HCT116 (cell line): ENCODE data around the gene LRCH3. TPM values are rescaled to one million over a fixed set of nuclear protein-coding genes. Genes with fewer than 3 reads are reported as not detected.

Experiments used
- ATAC-seq: fragments of 200-7000 bp; cut with Tn5 transposase; 2 replicates; pipeline ENCODE4 v1.9.1; 2020; ENCODE audit warnings: mild to moderate bottlenecking, moderate library complexity
- BruUV-seq: library from RNA; stranded (reverse); fragments of 400-500 nt; replicated peaks from 2 replicates; lab custom pipeline; 2021; lab: Mats Ljungman, UMichigan
- CTCF ChIA-PET: fragments of 300-600 bp; sonication (Branson Sonifier 250); formaldehyde crosslinking; loops from one replicate; lab custom pipeline; 2021; ENCODE audit warnings: antibody characterized with exemption; lab: Charles Lee
- POLR2A ChIA-PET: fragments of 300-600, 350-600 bp; sonication (Branson Sonifier 250); formaldehyde crosslinking; loops from one replicate; lab custom pipeline; 2021; ENCODE audit warnings: antibody characterized with exemption; lab: Charles Lee
- RAD21 ChIA-PET, 2 experiments: fragments of 300-600 bp; sonication (Branson Sonifier 250); formaldehyde crosslinking; loops; one replicate each; lab custom pipeline; 2023; ENCODE audit warnings: low total read pairs in 2 of 2; ENCODE audit not compliant: uncharacterized antibody in 2 of 2, unreplicated experiment in 2 of 2, low non-redundant PET in 1 of 2; lab: Charles Lee
- DNase-seq: peaks from one replicate; pipeline ENCODE4 v3.0.0-alpha.2; 2010; ENCODE audit warnings: low read depth, low spot score
- H2AFZ ChIP-seq: fragments of 200-600 bp; shearing (Covaris generic), sonication (generic); 2 replicates; pipeline ENCODE4 v1.6.1; 2017; ENCODE audit warnings: low read depth, mixed run types, mixed read lengths, antibody characterized with exemption, low read length; ENCODE audit not compliant: poor library complexity, severe bottlenecking
- H3K27ac ChIP-seq: 2 replicates; pipeline ENCODE4 v1.5.1; 2012; ENCODE audit warnings: low read depth, low read length
- H3K27me3 ChIP-seq: fragments of 200-600 bp; sonication (generic); 2 replicates; pipeline ENCODE4 v1.6.1; 2016; ENCODE audit warnings: mixed run types, low read length, mixed read lengths; ENCODE audit not compliant: insufficient read depth
- H3K36me3 ChIP-seq, 2 experiments: fragments of 200-500 bp in 1 of 2; fragments of 200-600 bp in 1 of 2; sonication (Bioruptor generic) in 1 of 2; sonication (generic) in 1 of 2; 2 replicates each; pipeline versions ENCODE4 v1.5.1 to v1.6.1; 2014 to 2016; ENCODE audit warnings: low read length in 2 of 2, inconsistent platforms in 1 of 2, mixed read lengths in 1 of 2, mixed run types in 1 of 2; ENCODE audit not compliant: insufficient read depth in 2 of 2, control insufficient read depth in 1 of 2
- H3K4me1 ChIP-seq, 2 experiments: fragments of 200-600 bp in 1 of 2; sonication (generic) in 1 of 2; 2 replicates each; pipeline versions ENCODE4 v1.5.1 to v1.6.1; 2012 to 2017; ENCODE audit warnings: low read length in 2 of 2, inconsistent platforms in 1 of 2, mild to moderate bottlenecking in 1 of 2, mixed read lengths in 1 of 2, mixed run types in 1 of 2, moderate library complexity in 1 of 2; ENCODE audit not compliant: insufficient read depth in 2 of 2, control insufficient read depth in 1 of 2
- H3K4me2 ChIP-seq: fragments of 200-600 bp; sonication (generic); 2 replicates; pipeline ENCODE4 v1.6.1; 2017; ENCODE audit warnings: mixed run types, low read length, mixed read lengths
- H3K4me3 ChIP-seq, 2 experiments: fragments of 200-600 bp in 1 of 2; sonication (generic) in 1 of 2; replicated peaks in 1 of 2; 2 replicates each; pipeline ENCODE4 v1.5.1; 2011 to 2016; ENCODE audit warnings: low read length in 2 of 2, control low read depth in 1 of 2, low read depth in 1 of 2, mild to moderate bottlenecking in 1 of 2, mixed read lengths in 1 of 2, mixed run types in 1 of 2
- H3K79me2 ChIP-seq: fragments of 200-600 bp; sonication (generic); 2 replicates; pipeline ENCODE4 v1.6.1; 2017; ENCODE audit warnings: mild to moderate bottlenecking, mixed run types, low read length, moderate library complexity, mixed read lengths; ENCODE audit not compliant: insufficient read depth
- H3K9ac ChIP-seq: fragments of 200-600 bp; sonication (generic); 2 replicates; pipeline ENCODE4 v1.6.1; 2016; ENCODE audit warnings: low read length, mixed read lengths
- H3K9me2 ChIP-seq: fragments of 200-600 bp; sonication (generic), shearing (Covaris generic); 2 replicates; pipeline ENCODE4 v1.6.1; 2017; ENCODE audit warnings: mixed run types, mild to moderate bottlenecking, moderate library complexity; ENCODE audit not compliant: insufficient read depth
- H3K9me3 ChIP-seq, 2 experiments: fragments of 200-500 bp in 1 of 2; fragments of 200-600 bp in 1 of 2; sonication (Bioruptor generic) in 1 of 2; sonication (generic) in 1 of 2; 2 replicates each; pipeline ENCODE4 v1.6.1; 2014 to 2017; ENCODE audit warnings: low read length in 2 of 2, mixed read lengths in 2 of 2, inconsistent platforms in 1 of 2, low read depth in 1 of 2, mild to moderate bottlenecking in 1 of 2, mixed run types in 1 of 2, moderate library complexity in 1 of 2; ENCODE audit not compliant: control insufficient read depth in 1 of 2, insufficient read depth in 1 of 2
- H4K20me1 ChIP-seq: fragments of 200-600 bp; sonication (generic), shearing (Covaris generic); 2 replicates; pipeline ENCODE4 v1.6.1; 2017; ENCODE audit warnings: mixed run types, mild to moderate bottlenecking, moderate library complexity; ENCODE audit not compliant: insufficient read depth
- CBX3 ChIP-seq: IDR thresholded peaks from 2 replicates; pipeline ENCODE4 v1.6.1; 2012; ENCODE audit warnings: low read depth
- CTCF ChIP-seq, 3 experiments: fragments of 200-600 bp in 1 of 3; sonication (generic) in 1 of 3; IDR thresholded peaks in 2 of 3; conservative IDR thresholded peaks in 1 of 3; 2 replicates each; pipeline ENCODE4 v1.5.1; 2012 to 2017; ENCODE audit warnings: low read depth in 2 of 3, low read length in 2 of 3, antibody characterized with exemption in 1 of 3, borderline replicate concordance in 1 of 3, control low read depth in 1 of 3, mild to moderate bottlenecking in 1 of 3, mixed read lengths in 1 of 3, mixed run types in 1 of 3, moderate library complexity in 1 of 3; ENCODE audit not compliant: insufficient read depth in 1 of 3
- ELF1 ChIP-seq: IDR thresholded peaks from 2 replicates; pipeline ENCODE4 v1.6.1; 2012; ENCODE audit warnings: low read depth, borderline replicate concordance
- EZH2 ChIP-seq: fragments of 200-600 bp; sonication (generic); IDR thresholded peaks from 2 replicates; pipeline ENCODE4 v1.6.1; 2017; ENCODE audit warnings: antibody characterized with exemption, mixed run types
- EZH2phosphoT487 ChIP-seq: fragments of 200-600 bp; IDR thresholded peaks from 2 replicates; pipeline ENCODE4 v1.6.1; 2018; ENCODE audit warnings: antibody characterized with exemption, borderline replicate concordance
- FOSL1 ChIP-seq: IDR thresholded peaks from 2 replicates; pipeline ENCODE4 v1.6.1; 2012; ENCODE audit warnings: low read depth
- JUND ChIP-seq: IDR thresholded peaks from 2 replicates; pipeline ENCODE4 v1.6.1; 2012
- MAX ChIP-seq: IDR thresholded peaks from 2 replicates; pipeline ENCODE4 v1.6.1; 2012
- POLR2A ChIP-seq: IDR thresholded peaks from 2 replicates; pipeline ENCODE4 v1.7.0; 2011; ENCODE audit warnings: borderline replicate concordance; ENCODE audit not compliant: insufficient read depth, insufficient read length; ENCODE audit errors: extremely low read depth
- POLR2AphosphoS5 ChIP-seq: IDR thresholded peaks from 2 replicates; pipeline ENCODE4 v1.6.1; 2011; ENCODE audit warnings: mild to moderate bottlenecking, low read depth, low read length, moderate library complexity
- RAD21 ChIP-seq: IDR thresholded peaks from 2 replicates; pipeline ENCODE4 v1.6.1; 2012; ENCODE audit warnings: low read depth, mild to moderate bottlenecking
- SP1 ChIP-seq: IDR thresholded peaks from 2 replicates; pipeline ENCODE4 v1.6.1; 2012; ENCODE audit warnings: low read depth
- SRF ChIP-seq: IDR thresholded peaks from 2 replicates; pipeline ENCODE4 v1.6.1; 2012; ENCODE audit warnings: low read depth
- ZFX ChIP-seq: fragments of 450-650 bp; IDR thresholded peaks from 2 replicates; pipeline ENCODE4 v1.6.1; 2017
- intact Hi-C: fragments of 100-400 bp; cut with micrococcal nuclease; formaldehyde crosslinking; loops from 2 replicates; pipeline ENCODE4 v1.10.0; 2022
- total RNA-seq: library from RNA; stranded (reverse); gene quantifications from one replicate; pipeline ENCODE4 v1.2.1, GENCODE V29; 2021; ENCODE audit not compliant: unreplicated experiment
- TF ChIP-seq, protein P1 (sequence below): IDR thresholded peaks from 2 replicates; pipeline ENCODE4 v1.6.1; 2012

Gene LRCH3
- total RNA-seq, 1 experiment from 2014 or later: 38.1 TPM

- POLR2A ChIA-PET: interaction anchor here (0.7 kb wide), 1 partner anchor 38 kb away, joined by 4 read pairs; no protein-coding TSS in a partner anchor
- ATAC-seq: peak; percentile 73
Observed at GRCh38 chr3:197749315-197749600, 41.8 kb upstream of the LRCH3 start.

DNA sequence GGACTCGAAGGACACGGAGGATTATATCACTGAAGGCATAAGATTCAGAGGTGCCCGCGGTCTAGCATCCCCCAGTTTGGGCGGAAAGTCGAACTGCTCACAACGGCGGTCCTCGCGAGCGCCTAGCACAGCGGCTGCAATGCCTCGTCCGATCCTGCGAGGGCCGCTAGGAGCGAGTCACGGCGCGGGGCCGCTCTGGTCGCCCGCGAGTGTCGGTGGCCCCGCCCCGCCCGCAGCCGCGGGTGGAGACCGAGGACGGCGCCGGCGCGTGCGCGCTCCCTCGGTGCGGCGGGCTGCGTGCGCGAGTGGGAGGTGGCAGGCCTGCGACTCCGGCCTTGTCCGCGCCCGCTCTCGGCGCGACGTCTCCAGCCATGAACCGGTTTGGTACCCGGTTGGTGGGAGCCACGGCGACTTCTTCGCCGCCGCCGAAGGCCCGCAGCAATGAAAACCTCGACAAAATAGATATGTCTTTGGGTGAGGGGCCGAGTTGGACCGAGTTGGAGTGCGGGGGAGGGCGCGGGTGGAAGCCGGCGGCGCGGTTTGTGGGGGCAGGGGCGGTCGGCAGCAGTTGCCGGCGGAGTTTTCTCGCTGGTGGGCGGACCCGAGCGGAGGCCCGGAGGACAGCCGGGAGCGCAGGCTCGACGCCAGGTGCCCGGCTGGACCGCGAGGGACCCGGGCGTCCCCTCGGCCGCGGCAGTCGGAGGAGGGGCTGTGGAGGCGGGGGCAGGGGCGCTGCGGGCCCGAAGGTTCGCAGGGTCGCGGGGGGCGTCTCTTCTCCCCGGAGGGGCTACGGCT, 41.3 kb upstream of the LRCH3 start, which contains the start of gene FYTTD1:
TSS of gene FYTTD1 (plus strand) at position 283 of the 795 bp plus-strand sequence. CDS start at position 372, 89 bp downstream.
- ChIA-PET RAD21 (interaction anchor here in 1 of 2 experiments (0.6 kb wide), 1 partner anchor 39 kb away, joined by 3 read pairs; no protein-coding TSS in a partner anchor), POLR2A (interaction anchor here (0.7 kb wide), 1 partner anchor 38 kb away, joined by 4 read pairs; no protein-coding TSS in a partner anchor), CTCF (interaction anchor here (1.0 kb wide), 1 partner anchor 151 kb away, joined by 4 read pairs; no protein-coding TSS in a partner anchor)
- DNase-seq (peak; percentile 61), ATAC-seq (peak; percentile 93)
- peak within 1 kb of the TSS; percentile 99 for H3K4me2 ChIP-seq
- H3K79me2 ChIP-seq: peaks cover 47% of the 10 kb centered on the region
- no TSS peak for BruUV-seq
- H3K4me3 ChIP-seq: peak within 1 kb of the TSS; percentile 70 to 93
- peaks cover 9 to 41% of the 10 kb centered on the region in 2 experiments; a peak in 3 of 4 replicates for H3K4me1 ChIP-seq
- H3K9me2 ChIP-seq: no peaks in the 10 kb centered on the region
- no peaks in the 10 kb centered on the region for H3K27me3 ChIP-seq
- H3K27ac ChIP-seq: peak within 1 kb of the TSS; percentile 85
- peaks cover 11% of the 10 kb centered on the region; the same call in 1 of the 2 replicates for H4K20me1 ChIP-seq
- H3K9me3 ChIP-seq: no peaks in the 10 kb centered on the region
- H3K36me3 ChIP-seq: no peaks in the 10 kb centered on the region
- intact Hi-C loops: loop anchor here (2.0 kb wide), 1 partner anchor 37 kb away; no protein-coding TSS in a partner anchor
- peak within 1 kb of the TSS; percentile 72 for H2AFZ ChIP-seq
- peak within 1 kb of the TSS; percentile 86 for H3K9ac ChIP-seq
- TF ChIP-seq SRF (no peak), CBX3 (no peak), ZFX (peak; percentile 93), FOSL1 (no peak), ELF1 (no peak), EZH2phosphoT487 (no peak), EZH2 (no peak), CTCF (IDR thresholded peaks at IDR 0.05 in 2 of 3, conservative IDR thresholded peaks at IDR 0.05 in 1 of 3; ENCODE audit: borderline replicate concordance in 1 of 3, insufficient read depth in 1 of 3, low read depth in 2 of 3, low read length in 2 of 3) (peak in 2 of 3 experiments; percentile 26 to 33; a peak in 2 of 6 replicates), JUND (no peak)
- TF ChIP-seq, protein P1, sequence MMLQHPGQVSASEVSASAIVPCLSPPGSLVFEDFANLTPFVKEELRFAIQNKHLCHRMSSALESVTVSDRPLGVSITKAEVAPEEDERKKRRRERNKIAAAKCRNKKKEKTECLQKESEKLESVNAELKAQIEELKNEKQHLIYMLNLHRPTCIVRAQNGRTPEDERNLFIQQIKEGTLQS: no peak

More at GRCh38 chr3:197749315-197749600, 41.8 kb upstream of the LRCH3 start:
- ChIA-PET RAD21 (interaction anchor here in 1 of 2 experiments (0.6 kb wide), 1 partner anchor 40 kb away, joined by 3 read pairs; no protein-coding TSS in a partner anchor), CTCF (interaction anchor here (1.0 kb wide), 1 partner anchor 150 kb away, joined by 4 read pairs; no protein-coding TSS in a partner anchor)
- Histone ChIP-seq H2AFZ (peak overlapping the region; percentile 72), H3K9me2 (no peaks in the 10 kb centered on the region), H3K4me3 (peak overlapping the region; percentile 70 to 93), H3K27ac (peak overlapping the region; percentile 85), H3K27me3 (no peaks in the 10 kb centered on the region), H3K4me2 (peak overlapping the region; percentile 99), H4K20me1 (peaks cover 11% of the 10 kb centered on the region; the same call in 1 of the 2 replicates), H3K9me3 (no peaks in the 10 kb centered on the region), H3K9ac (peak overlapping the region; percentile 86), H3K36me3 (no peaks in the 10 kb centered on the region), H3K4me1 (peaks cover 9 to 35% of the 10 kb centered on the region in 2 experiments; a peak in 3 of 4 replicates), H3K79me2 (peaks cover 41% of the 10 kb centered on the region)
- intact Hi-C loops: no loop called here
- TF ChIP-seq RAD21 (no peak), POLR2AphosphoS5 (no peak), POLR2A (no peak), JUND (no peak), MAX (no peak; the same call in 1 of the 2 replicates), CBX3 (no peak), SP1 (no peak)
- peak; percentile 35 for DNase-seq
- no TSS peak for BruUV-seq
